Measurements from ENCODE around the gene OR5J2.

DNA sequence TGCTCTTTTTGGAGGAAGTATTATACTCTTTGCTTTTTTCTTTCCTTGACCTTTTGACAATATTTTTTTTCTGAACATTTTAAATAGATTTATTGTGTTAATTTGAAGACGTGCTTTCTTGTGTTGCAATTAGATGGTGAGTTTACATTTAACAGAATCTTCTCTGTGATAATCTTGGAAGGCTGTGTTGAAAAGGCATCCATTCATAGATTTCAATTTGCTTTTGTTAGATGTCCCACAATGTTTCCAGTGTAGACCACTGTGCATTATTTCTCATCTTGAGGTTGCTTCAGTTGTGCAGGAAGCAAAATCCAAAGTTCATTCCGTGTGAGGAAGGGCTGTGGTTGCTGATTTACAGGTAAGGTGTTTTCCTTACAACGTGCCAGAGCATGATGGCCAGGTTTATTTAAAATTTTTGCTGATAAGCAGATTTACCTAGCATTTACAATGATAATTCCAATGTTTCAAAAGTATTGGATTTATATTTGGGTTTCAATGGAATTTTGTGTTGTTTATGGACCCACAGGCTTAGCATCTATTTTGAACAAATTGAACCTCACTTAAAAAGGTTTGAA is 4.1 kb upstream of the OR5J2 start:
- TF ChIP-seq CTCF (conservative IDR thresholded peaks at IDR 0.05), result no peak
- no peak for TF ChIP-seq ZFX (IDR thresholded peaks at IDR 0.05)
